Measurements from ENCODE around the gene FGD5. TPM values are rescaled to one million over a fixed set of nuclear protein-coding genes. Genes with fewer than 3 reads are reported as not detected.

The FGD5 gene
- polyA plus RNA-seq, 1 donor (not counting 4 experiments of a cell fraction or from before 2014, with no cell fraction given): not detected

DNA sequence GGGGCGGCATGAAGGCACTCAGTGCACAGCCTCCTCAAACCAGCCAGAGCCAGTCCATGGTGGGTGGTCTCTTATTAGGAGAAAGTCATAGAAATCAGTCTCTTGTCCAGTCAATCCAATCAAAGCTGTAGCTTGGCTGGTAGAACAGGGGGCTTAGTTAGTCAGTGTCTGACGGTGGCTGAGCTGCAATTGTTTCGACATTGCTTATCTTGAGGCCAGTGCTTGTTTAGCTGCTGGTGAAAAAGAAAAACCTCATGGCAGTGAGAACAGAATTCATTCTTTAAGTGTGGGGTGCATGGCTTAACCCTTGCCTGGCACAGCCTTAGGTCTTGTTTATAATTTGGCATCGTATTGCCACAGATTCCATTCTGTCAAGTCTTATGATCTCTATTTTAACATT is 53.9 kb downstream of the FGD5 start:
- Histone ChIP-seq H3K27me3 (ENCODE audit: control insufficient read depth, extremely low read depth, insufficient read depth, low read length) (peaks cover 24% of the 10 kb centered on the region), H3K9me3 (ENCODE audit: control insufficient read depth, low read depth, low read length) (no peaks in the 10 kb centered on the region), H3K4me1 (ENCODE audit: control insufficient read depth, extremely low read depth, insufficient read depth, low read length) (no peaks in the 10 kb centered on the region), H3K9me1 (ENCODE audit: control insufficient read depth, extremely low read depth, insufficient read depth, low read length) (no peaks in the 10 kb centered on the region), H3K36me3 (ENCODE audit: control insufficient read depth in 2 of 2, extremely low read depth in 1 of 2, insufficient read depth in 2 of 2, low read length in 2 of 2) (no peaks in the 10 kb centered on the region), H3K4me2 (ENCODE audit: control insufficient read depth, extremely low read depth, insufficient read depth, low read depth, low read length) (no peak overlapping the region), H3K79me2 (ENCODE audit: control insufficient read depth, insufficient read depth, low read length) (no peaks in the 10 kb centered on the region), H3K9ac (ENCODE audit: control insufficient read depth, extremely low read depth, insufficient read depth, low read length) (no peak overlapping the region), H4K20me1 (ENCODE audit: control insufficient read depth, extremely low read depth, insufficient read depth, low read length) (no peaks in the 10 kb centered on the region), H3K27ac (ENCODE audit: control insufficient read depth, insufficient read depth, low read length) (no peak overlapping the region), H3K4me3 (ENCODE audit: control insufficient read depth in 2 of 3, extremely low read depth in 1 of 3, insufficient read depth in 2 of 3, low read depth in 1 of 3, low read length in 3 of 3) (no peak overlapping the region), H2AFZ (ENCODE audit: control insufficient read depth, low read length) (no peak overlapping the region)
- no peak for FAIRE-seq
- TF ChIP-seq EZH2 (IDR thresholded peaks at IDR 0.05; ENCODE audit: low read length): no peak
- TF ChIP-seq, protein P1, sequence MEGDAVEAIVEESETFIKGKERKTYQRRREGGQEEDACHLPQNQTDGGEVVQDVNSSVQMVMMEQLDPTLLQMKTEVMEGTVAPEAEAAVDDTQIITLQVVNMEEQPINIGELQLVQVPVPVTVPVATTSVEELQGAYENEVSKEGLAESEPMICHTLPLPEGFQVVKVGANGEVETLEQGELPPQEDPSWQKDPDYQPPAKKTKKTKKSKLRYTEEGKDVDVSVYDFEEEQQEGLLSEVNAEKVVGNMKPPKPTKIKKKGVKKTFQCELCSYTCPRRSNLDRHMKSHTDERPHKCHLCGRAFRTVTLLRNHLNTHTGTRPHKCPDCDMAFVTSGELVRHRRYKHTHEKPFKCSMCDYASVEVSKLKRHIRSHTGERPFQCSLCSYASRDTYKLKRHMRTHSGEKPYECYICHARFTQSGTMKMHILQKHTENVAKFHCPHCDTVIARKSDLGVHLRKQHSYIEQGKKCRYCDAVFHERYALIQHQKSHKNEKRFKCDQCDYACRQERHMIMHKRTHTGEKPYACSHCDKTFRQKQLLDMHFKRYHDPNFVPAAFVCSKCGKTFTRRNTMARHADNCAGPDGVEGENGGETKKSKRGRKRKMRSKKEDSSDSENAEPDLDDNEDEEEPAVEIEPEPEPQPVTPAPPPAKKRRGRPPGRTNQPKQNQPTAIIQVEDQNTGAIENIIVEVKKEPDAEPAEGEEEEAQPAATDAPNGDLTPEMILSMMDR (optimal IDR thresholded peaks at IDR 0.05 in 1 of 3, IDR thresholded peaks at IDR 0.05 in 1 of 3, conservative IDR thresholded peaks at IDR 0.05 in 1 of 3; ENCODE audit: extremely low read depth in 1 of 3, insufficient read depth in 2 of 3, low read length in 3 of 3): no peak
- dilution Hi-C loops (cut with MboI; ENCODE audit: extremely low pct_ligation_motif_present, low sequenced_read_pairs): no loop called here
- no peak for DNase-seq (ENCODE audit: low read depth, low spot score)

DNA sequence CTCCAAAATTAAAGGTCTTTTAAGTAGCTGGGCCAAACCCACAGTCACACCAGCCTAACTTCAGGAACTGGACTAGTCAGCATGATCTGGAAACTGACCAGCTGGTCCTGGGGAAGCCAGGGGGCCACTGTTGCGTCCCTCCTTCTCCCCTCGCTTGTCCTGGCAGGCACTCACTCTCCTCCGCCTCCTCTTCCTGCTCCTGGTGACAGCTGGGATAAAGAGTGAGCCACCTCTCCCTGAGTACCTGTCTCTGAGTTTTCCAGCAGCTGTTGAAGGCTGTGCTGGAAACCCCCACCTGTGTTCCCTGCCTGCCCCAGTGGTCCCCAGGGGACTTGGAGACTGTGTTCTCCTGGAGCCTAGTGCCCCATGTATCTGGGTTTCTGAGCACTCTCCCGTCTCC is 56.0 kb downstream of the FGD5 start:
- DNase-seq (ENCODE audit: low read depth, low spot score) (no peak), FAIRE-seq (no peak)
- Histone ChIP-seq H3K9me3 (ENCODE audit: control insufficient read depth, low read depth, low read length) (no peaks in the 10 kb centered on the region), H3K4me1 (ENCODE audit: control insufficient read depth, extremely low read depth, insufficient read depth, low read length) (no peaks in the 10 kb centered on the region), H3K27ac (ENCODE audit: control insufficient read depth, insufficient read depth, low read length) (no peak overlapping the region), H3K79me2 (ENCODE audit: control insufficient read depth, insufficient read depth, low read length) (no peaks in the 10 kb centered on the region), H3K27me3 (ENCODE audit: control insufficient read depth, extremely low read depth, insufficient read depth, low read length) (peaks cover 22% of the 10 kb centered on the region), H3K36me3 (ENCODE audit: control insufficient read depth in 2 of 2, extremely low read depth in 1 of 2, insufficient read depth in 2 of 2, low read length in 2 of 2) (no peaks in the 10 kb centered on the region), H3K4me3 (ENCODE audit: control insufficient read depth in 2 of 3, extremely low read depth in 1 of 3, insufficient read depth in 2 of 3, low read depth in 1 of 3, low read length in 3 of 3) (no peak overlapping the region), H2AFZ (ENCODE audit: control insufficient read depth, low read length) (no peak overlapping the region), H3K9me1 (ENCODE audit: control insufficient read depth, extremely low read depth, insufficient read depth, low read length) (no peaks in the 10 kb centered on the region), H3K9ac (ENCODE audit: control insufficient read depth, extremely low read depth, insufficient read depth, low read length) (no peak overlapping the region), H3K4me2 (ENCODE audit: control insufficient read depth, extremely low read depth, insufficient read depth, low read depth, low read length) (no peak overlapping the region), H4K20me1 (ENCODE audit: control insufficient read depth, extremely low read depth, insufficient read depth, low read length) (no peaks in the 10 kb centered on the region)
- no peak for TF ChIP-seq EZH2 (IDR thresholded peaks at IDR 0.05; ENCODE audit: low read length)
- TF ChIP-seq, protein P1 (optimal IDR thresholded peaks at IDR 0.05 in 1 of 3, IDR thresholded peaks at IDR 0.05 in 1 of 3, conservative IDR thresholded peaks at IDR 0.05 in 1 of 3; ENCODE audit: extremely low read depth in 1 of 3, insufficient read depth in 2 of 3, low read length in 3 of 3): no peak
- dilution Hi-C loops (cut with MboI; ENCODE audit: extremely low pct_ligation_motif_present, low sequenced_read_pairs): no loop called here

Data from keratinocyte (primary cell).